HCT116 (cell line): Measurements from ENCODE around the gene TSHZ1. TPM values are rescaled to one million over a fixed set of nuclear protein-coding genes. Genes with fewer than 3 reads are reported as not detected.

Experiments
- ATAC-seq: fragments of 200-7000 bp; cut with Tn5 transposase; 2 replicates; pipeline ENCODE4 v1.9.1; 2020; ENCODE audit warnings: mild to moderate bottlenecking, moderate library complexity
- BruUV-seq: library from RNA; stranded (reverse); fragments of 400-500 nt; replicated peaks from 2 replicates; lab custom pipeline; 2021; lab: Mats Ljungman, UMichigan
- CTCF ChIA-PET: fragments of 300-600 bp; sonication (Branson Sonifier 250); formaldehyde crosslinking; loops from one replicate; lab custom pipeline; 2021; ENCODE audit warnings: antibody characterized with exemption; lab: Charles Lee
- POLR2A ChIA-PET: fragments of 300-600, 350-600 bp; sonication (Branson Sonifier 250); formaldehyde crosslinking; loops from one replicate; lab custom pipeline; 2021; ENCODE audit warnings: antibody characterized with exemption; lab: Charles Lee
- RAD21 ChIA-PET, 2 experiments: fragments of 300-600 bp; sonication (Branson Sonifier 250); formaldehyde crosslinking; loops; one replicate each; lab custom pipeline; 2023; ENCODE audit warnings: low total read pairs in 2 of 2; ENCODE audit not compliant: uncharacterized antibody in 2 of 2, unreplicated experiment in 2 of 2, low non-redundant PET in 1 of 2; lab: Charles Lee
- DNase-seq: peaks from one replicate; pipeline ENCODE4 v3.0.0-alpha.2; 2010; ENCODE audit warnings: low read depth, low spot score
- H2AFZ ChIP-seq: fragments of 200-600 bp; shearing (Covaris generic), sonication (generic); 2 replicates; pipeline ENCODE4 v1.6.1; 2017; ENCODE audit warnings: low read depth, mixed run types, mixed read lengths, antibody characterized with exemption, low read length; ENCODE audit not compliant: poor library complexity, severe bottlenecking
- H3K27ac ChIP-seq: 2 replicates; pipeline ENCODE4 v1.5.1; 2012; ENCODE audit warnings: low read depth, low read length
- H3K27me3 ChIP-seq: fragments of 200-600 bp; sonication (generic); 2 replicates; pipeline ENCODE4 v1.6.1; 2016; ENCODE audit warnings: mixed run types, low read length, mixed read lengths; ENCODE audit not compliant: insufficient read depth
- H3K36me3 ChIP-seq, 2 experiments: fragments of 200-500 bp in 1 of 2; fragments of 200-600 bp in 1 of 2; sonication (Bioruptor generic) in 1 of 2; sonication (generic) in 1 of 2; 2 replicates each; pipeline versions ENCODE4 v1.5.1 to v1.6.1; 2014 to 2016; ENCODE audit warnings: low read length in 2 of 2, inconsistent platforms in 1 of 2, mixed read lengths in 1 of 2, mixed run types in 1 of 2; ENCODE audit not compliant: insufficient read depth in 2 of 2, control insufficient read depth in 1 of 2
- H3K4me1 ChIP-seq, 2 experiments: fragments of 200-600 bp in 1 of 2; sonication (generic) in 1 of 2; 2 replicates each; pipeline versions ENCODE4 v1.5.1 to v1.6.1; 2012 to 2017; ENCODE audit warnings: low read length in 2 of 2, inconsistent platforms in 1 of 2, mild to moderate bottlenecking in 1 of 2, mixed read lengths in 1 of 2, mixed run types in 1 of 2, moderate library complexity in 1 of 2; ENCODE audit not compliant: insufficient read depth in 2 of 2, control insufficient read depth in 1 of 2
- H3K4me2 ChIP-seq: fragments of 200-600 bp; sonication (generic); 2 replicates; pipeline ENCODE4 v1.6.1; 2017; ENCODE audit warnings: mixed run types, low read length, mixed read lengths
- H3K4me3 ChIP-seq, 2 experiments: fragments of 200-600 bp in 1 of 2; sonication (generic) in 1 of 2; replicated peaks in 1 of 2; 2 replicates each; pipeline ENCODE4 v1.5.1; 2011 to 2016; ENCODE audit warnings: low read length in 2 of 2, control low read depth in 1 of 2, low read depth in 1 of 2, mild to moderate bottlenecking in 1 of 2, mixed read lengths in 1 of 2, mixed run types in 1 of 2
- H3K79me2 ChIP-seq: fragments of 200-600 bp; sonication (generic); 2 replicates; pipeline ENCODE4 v1.6.1; 2017; ENCODE audit warnings: mild to moderate bottlenecking, mixed run types, low read length, moderate library complexity, mixed read lengths; ENCODE audit not compliant: insufficient read depth
- H3K9ac ChIP-seq: fragments of 200-600 bp; sonication (generic); 2 replicates; pipeline ENCODE4 v1.6.1; 2016; ENCODE audit warnings: low read length, mixed read lengths
- H3K9me2 ChIP-seq: fragments of 200-600 bp; sonication (generic), shearing (Covaris generic); 2 replicates; pipeline ENCODE4 v1.6.1; 2017; ENCODE audit warnings: mixed run types, mild to moderate bottlenecking, moderate library complexity; ENCODE audit not compliant: insufficient read depth
- H3K9me3 ChIP-seq, 2 experiments: fragments of 200-500 bp in 1 of 2; fragments of 200-600 bp in 1 of 2; sonication (Bioruptor generic) in 1 of 2; sonication (generic) in 1 of 2; 2 replicates each; pipeline ENCODE4 v1.6.1; 2014 to 2017; ENCODE audit warnings: low read length in 2 of 2, mixed read lengths in 2 of 2, inconsistent platforms in 1 of 2, low read depth in 1 of 2, mild to moderate bottlenecking in 1 of 2, mixed run types in 1 of 2, moderate library complexity in 1 of 2; ENCODE audit not compliant: control insufficient read depth in 1 of 2, insufficient read depth in 1 of 2
- H4K20me1 ChIP-seq: fragments of 200-600 bp; sonication (generic), shearing (Covaris generic); 2 replicates; pipeline ENCODE4 v1.6.1; 2017; ENCODE audit warnings: mixed run types, mild to moderate bottlenecking, moderate library complexity; ENCODE audit not compliant: insufficient read depth
- CBX3 ChIP-seq: IDR thresholded peaks from 2 replicates; pipeline ENCODE4 v1.6.1; 2012; ENCODE audit warnings: low read depth
- EGR1 ChIP-seq: IDR thresholded peaks from 2 replicates; pipeline ENCODE4 v1.6.1; 2012; ENCODE audit warnings: low read depth
- EZH2 ChIP-seq: fragments of 200-600 bp; sonication (generic); IDR thresholded peaks from 2 replicates; pipeline ENCODE4 v1.6.1; 2017; ENCODE audit warnings: antibody characterized with exemption, mixed run types
- EZH2phosphoT487 ChIP-seq: fragments of 200-600 bp; IDR thresholded peaks from 2 replicates; pipeline ENCODE4 v1.6.1; 2018; ENCODE audit warnings: antibody characterized with exemption, borderline replicate concordance
- JUND ChIP-seq: IDR thresholded peaks from 2 replicates; pipeline ENCODE4 v1.6.1; 2012
- RAD21 ChIP-seq: IDR thresholded peaks from 2 replicates; pipeline ENCODE4 v1.6.1; 2012; ENCODE audit warnings: low read depth, mild to moderate bottlenecking
- SP1 ChIP-seq: IDR thresholded peaks from 2 replicates; pipeline ENCODE4 v1.6.1; 2012; ENCODE audit warnings: low read depth
- SRF ChIP-seq: IDR thresholded peaks from 2 replicates; pipeline ENCODE4 v1.6.1; 2012; ENCODE audit warnings: low read depth
- TCF7L2 ChIP-seq: IDR thresholded peaks from 2 replicates; pipeline ENCODE4 v1.7.0; 2011; ENCODE audit warnings: borderline replicate concordance, inconsistent platforms; ENCODE audit not compliant: insufficient read depth, insufficient read length; ENCODE audit errors: extremely low read depth
- ZFX ChIP-seq: fragments of 450-650 bp; IDR thresholded peaks from 2 replicates; pipeline ENCODE4 v1.6.1; 2017
- intact Hi-C: fragments of 100-400 bp; cut with micrococcal nuclease; formaldehyde crosslinking; loops from 2 replicates; pipeline ENCODE4 v1.10.0; 2022
- total RNA-seq: library from RNA; stranded (reverse); gene quantifications from one replicate; pipeline ENCODE4 v1.2.1, GENCODE V29; 2021; ENCODE audit not compliant: unreplicated experiment
- TF ChIP-seq, protein P1 (sequence below): IDR thresholded peaks from 2 replicates; pipeline ENCODE4 v1.6.1; 2011; ENCODE audit warnings: mild to moderate bottlenecking, low read length, moderate library complexity; ENCODE audit not compliant: insufficient replicate concordance; ENCODE audit errors: extremely low read depth

Gene TSHZ1
- total RNA-seq, 1 experiment from 2014 or later: 5.7 TPM

DNA sequence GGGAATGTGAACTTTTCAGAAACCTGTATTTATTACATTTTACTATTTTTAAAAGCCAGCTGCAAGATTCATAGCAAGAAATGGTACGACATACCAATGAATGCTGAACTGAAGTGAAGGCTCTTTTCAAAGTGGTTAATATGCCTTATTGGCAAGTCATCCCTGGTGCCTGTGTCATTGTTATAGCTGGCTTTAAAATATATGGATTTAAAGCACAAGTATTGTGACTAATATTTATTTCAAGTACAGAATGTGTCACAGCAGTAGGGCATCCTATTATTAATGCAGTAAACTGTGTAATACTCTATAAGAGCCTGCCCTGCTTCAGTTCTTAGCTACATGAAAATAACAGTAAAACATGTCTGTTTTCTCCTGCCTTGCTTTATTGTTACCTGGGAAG, 10.8 kb downstream of the TSHZ1 start:
- no peaks in the 10 kb centered on the region for H3K9me2 ChIP-seq
- H3K36me3 ChIP-seq: no peaks in the 10 kb centered on the region
- H3K4me1 ChIP-seq: peaks cover 0 to 7% of the 10 kb centered on the region in 2 experiments; a peak in 1 of 4 replicates
- BruUV-seq: no TSS peak
- no peaks in the 10 kb centered on the region for H4K20me1 ChIP-seq
- no peak for TF ChIP-seq JUND
- TF ChIP-seq ZFX: no peak
- no peak for TF ChIP-seq TCF7L2
- no peak for TF ChIP-seq SP1
- TF ChIP-seq, protein P1, sequence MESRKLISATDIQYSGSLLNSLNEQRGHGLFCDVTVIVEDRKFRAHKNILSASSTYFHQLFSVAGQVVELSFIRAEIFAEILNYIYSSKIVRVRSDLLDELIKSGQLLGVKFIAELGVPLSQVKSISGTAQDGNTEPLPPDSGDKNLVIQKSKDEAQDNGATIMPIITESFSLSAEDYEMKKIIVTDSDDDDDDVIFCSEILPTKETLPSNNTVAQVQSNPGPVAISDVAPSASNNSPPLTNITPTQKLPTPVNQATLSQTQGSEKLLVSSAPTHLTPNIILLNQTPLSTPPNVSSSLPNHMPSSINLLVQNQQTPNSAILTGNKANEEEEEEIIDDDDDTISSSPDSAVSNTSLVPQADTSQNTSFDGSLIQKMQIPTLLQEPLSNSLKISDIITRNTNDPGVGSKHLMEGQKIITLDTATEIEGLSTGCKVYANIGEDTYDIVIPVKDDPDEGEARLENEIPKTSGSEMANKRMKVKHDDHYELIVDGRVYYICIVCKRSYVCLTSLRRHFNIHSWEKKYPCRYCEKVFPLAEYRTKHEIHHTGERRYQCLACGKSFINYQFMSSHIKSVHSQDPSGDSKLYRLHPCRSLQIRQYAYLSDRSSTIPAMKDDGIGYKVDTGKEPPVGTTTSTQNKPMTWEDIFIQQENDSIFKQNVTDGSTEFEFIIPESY: no peak
- no peak for TF ChIP-seq EGR1
- TF ChIP-seq EZH2: no peak
- no peak for TF ChIP-seq EZH2phosphoT487
- TF ChIP-seq CBX3: no peak
- TF ChIP-seq SRF: no peak
- TF ChIP-seq RAD21: no peak
- TF ChIP-seq, all 23 proteins: peak for 0
- H3K9ac ChIP-seq: no peak overlapping the region
- ChIA-PET CTCF (no interaction called here), RAD21 (no interaction called here), POLR2A (no interaction called here)
- no peak overlapping the region for H3K4me2 ChIP-seq
- no peak for DNase-seq
- H3K79me2 ChIP-seq: no peaks in the 10 kb centered on the region
- no peak overlapping the region for H3K4me3 ChIP-seq
- no peaks in the 10 kb centered on the region for H3K9me3 ChIP-seq
- H2AFZ ChIP-seq: no peak overlapping the region
- no peak overlapping the region for H3K27ac ChIP-seq
- intact Hi-C loops: no loop called here
- no peaks in the 10 kb centered on the region for H3K27me3 ChIP-seq
- no peak for ATAC-seq
